Hepatocyte (in vitro differentiated cells): ENCODE results near the gene SGPP2. TPM values are rescaled to one million over a fixed set of nuclear protein-coding genes. Genes with fewer than 3 reads are reported as not detected.

Source experiments
- DNase-seq: peaks from one replicate; pipeline ENCODE4 v3.0.0-alpha.2; 2016; ENCODE audit warnings: low spot score
- H2AFZ ChIP-seq: fragments of 200-600 bp; sonication (generic); 2 replicates; pipeline ENCODE4 v1.6.0; 2016; ENCODE audit warnings: antibody characterized with exemption, mild to moderate bottlenecking
- H3K27ac ChIP-seq: fragments of 200-600 bp; sonication (generic); 2 replicates; pipeline ENCODE4 v1.5.1; 2016; ENCODE audit warnings: mild to moderate bottlenecking
- H3K27me3 ChIP-seq: fragments of 200-600 bp; sonication (generic); 2 replicates; pipeline ENCODE4 v1.6.1; 2016
- H3K36me3 ChIP-seq: fragments of 200-600 bp; sonication (generic); replicated peaks from 2 replicates; pipeline ENCODE4 v1.5.1; 2016; ENCODE audit warnings: low read depth; ENCODE audit not compliant: insufficient read depth
- H3K4me1 ChIP-seq: fragments of 200-600 bp; sonication (generic); 2 replicates; pipeline ENCODE4 v1.5.1; 2016; ENCODE audit warnings: mild to moderate bottlenecking, moderate library complexity; ENCODE audit not compliant: insufficient read depth
- H3K4me2 ChIP-seq: fragments of 200-600 bp; sonication (generic); 2 replicates; pipeline ENCODE4 v1.6.0; 2016
- H3K4me3 ChIP-seq: fragments of 200-600 bp; sonication (generic); 2 replicates; pipeline ENCODE4 v1.5.1; 2016; ENCODE audit warnings: mild to moderate bottlenecking
- H3K79me2 ChIP-seq: fragments of 200-600 bp; sonication (generic); 2 replicates; pipeline ENCODE4 v1.6.0; 2017; ENCODE audit warnings: mild to moderate bottlenecking
- H3K9me2 ChIP-seq: fragments of 200-600 bp; sonication (generic); replicated peaks from 2 replicates; pipeline ENCODE4 v1.6.0; 2017; ENCODE audit warnings: mild to moderate bottlenecking; ENCODE audit not compliant: insufficient read depth
- H3K9me3 ChIP-seq: fragments of 200-600 bp; sonication (generic); 2 replicates; pipeline ENCODE4 v1.5.1; 2016; ENCODE audit warnings: low read depth, mild to moderate bottlenecking
- H4K20me1 ChIP-seq: fragments of 200-600 bp; sonication (generic); 2 replicates; pipeline ENCODE4 v1.6.0; 2016; ENCODE audit warnings: mild to moderate bottlenecking; ENCODE audit not compliant: insufficient read depth, poor library complexity, severe bottlenecking
- CTCF ChIP-seq: fragments of 200-600 bp; sonication (generic); IDR thresholded peaks from 2 replicates; pipeline ENCODE4 v1.5.1; 2016; ENCODE audit warnings: antibody characterized with exemption, mild to moderate bottlenecking; ENCODE audit not compliant: poor library complexity
- EZH2 ChIP-seq: fragments of 200-600 bp; sonication (generic); IDR thresholded peaks from 2 replicates; pipeline ENCODE4 v1.6.1; 2016; ENCODE audit warnings: antibody characterized with exemption, mild to moderate bottlenecking, borderline replicate concordance
- EZH2phosphoT487 ChIP-seq: fragments of 200-600 bp; sonication (generic); IDR thresholded peaks from one replicate; pipeline ENCODE4 v1.6.1; 2018; ENCODE audit warnings: antibody characterized with exemption, mild to moderate bottlenecking, low read depth, moderate library complexity; ENCODE audit not compliant: unreplicated experiment, severe bottlenecking
- WGBS: methylation state at CpG from one replicate; pipeline ENCODE4 v1.1.6; 2016; ENCODE audit warnings: low lambda C conversion rate; ENCODE audit errors: missing lambda C conversion rate; 5-methylcytosine and 5-hydroxymethylcytosine counted together
- polyA plus RNA-seq: library from polyadenylated mRNA; unstranded; fragments of >200 nt; fragmentation: Nextera tagmentation; extraction: Ambion mirVana; gene quantifications from 2 replicates; pipeline ENCODE4 v1.2.1, GENCODE V29; 2016
- total RNA-seq: library from RNA; depleted of rRNA; stranded (reverse); fragments of >200 nt; gene quantifications from 2 replicates; pipeline ENCODE4 v1.2.3, GENCODE V29; 2014

Gene SGPP2
- total and polyA plus RNA-seq, 2 experiments from 2014 or later: 1.4 to 1.8 TPM

GRCh38 chr2:222525811-222526210 is 101.5 kb downstream of the SGPP2 start:
- H2AFZ ChIP-seq: no peak overlapping the region
- H3K4me1 ChIP-seq: no peaks in the 10 kb centered on the region
- H3K9me3 ChIP-seq: no peaks in the 10 kb centered on the region
- no peak overlapping the region for H3K4me3 ChIP-seq
- no peak overlapping the region for H3K27ac ChIP-seq
- no peak for DNase-seq
- no peaks in the 10 kb centered on the region for H3K36me3 ChIP-seq
- no peaks in the 10 kb centered on the region for H3K27me3 ChIP-seq
- 84% methylated on average over 5 of the region's 5 CpGs for WGBS
- TF ChIP-seq CTCF: no peak
- no peaks in the 10 kb centered on the region for H4K20me1 ChIP-seq
- no peaks in the 10 kb centered on the region for H3K79me2 ChIP-seq
- no peaks in the 10 kb centered on the region for H3K9me2 ChIP-seq
- H3K4me2 ChIP-seq: no peak overlapping the region

GRCh38 chr2:222526480-222527277 is 102.3 kb downstream of the SGPP2 start:
- Histone ChIP-seq H4K20me1 (no peaks in the 10 kb centered on the region), H3K79me2 (no peaks in the 10 kb centered on the region), H3K27ac (no peak overlapping the region), H3K4me2 (no peak overlapping the region), H3K9me2 (no peaks in the 10 kb centered on the region), H3K9me3 (no peaks in the 10 kb centered on the region), H3K27me3 (no peaks in the 10 kb centered on the region), H2AFZ (no peak overlapping the region), H3K4me1 (no peaks in the 10 kb centered on the region), H3K4me3 (no peak overlapping the region), H3K36me3 (no peaks in the 10 kb centered on the region)
- DNase-seq: no peak
- no peak for TF ChIP-seq CTCF
- no peak for TF ChIP-seq EZH2
- TF ChIP-seq EZH2phosphoT487: no peak
- WGBS: 97% methylated on average over 7 of the region's 7 CpGs

- Histone ChIP-seq H3K4me2 (no peak overlapping the region), H2AFZ (no peak overlapping the region), H3K9me3 (no peaks in the 10 kb centered on the region), H3K9me2 (no peaks in the 10 kb centered on the region), H4K20me1 (no peaks in the 10 kb centered on the region), H3K27ac (no peak overlapping the region), H3K79me2 (no peaks in the 10 kb centered on the region), H3K36me3 (no peaks in the 10 kb centered on the region), H3K4me3 (no peak overlapping the region), H3K4me1 (no peaks in the 10 kb centered on the region), H3K27me3 (no peaks in the 10 kb centered on the region)
- TF ChIP-seq EZH2phosphoT487 (no peak), EZH2 (no peak), CTCF (no peak)
- no peak for DNase-seq
- whole genome bisulfite sequencing: 92% methylated on average over 5 of the region's 5 CpGs
Measured at GRCh38 chr2:222532315-222532714, 108.0 kb downstream of the SGPP2 start.
